ENCODE measurements around the gene ELP1.

- TF ChIP-seq, protein P1, sequence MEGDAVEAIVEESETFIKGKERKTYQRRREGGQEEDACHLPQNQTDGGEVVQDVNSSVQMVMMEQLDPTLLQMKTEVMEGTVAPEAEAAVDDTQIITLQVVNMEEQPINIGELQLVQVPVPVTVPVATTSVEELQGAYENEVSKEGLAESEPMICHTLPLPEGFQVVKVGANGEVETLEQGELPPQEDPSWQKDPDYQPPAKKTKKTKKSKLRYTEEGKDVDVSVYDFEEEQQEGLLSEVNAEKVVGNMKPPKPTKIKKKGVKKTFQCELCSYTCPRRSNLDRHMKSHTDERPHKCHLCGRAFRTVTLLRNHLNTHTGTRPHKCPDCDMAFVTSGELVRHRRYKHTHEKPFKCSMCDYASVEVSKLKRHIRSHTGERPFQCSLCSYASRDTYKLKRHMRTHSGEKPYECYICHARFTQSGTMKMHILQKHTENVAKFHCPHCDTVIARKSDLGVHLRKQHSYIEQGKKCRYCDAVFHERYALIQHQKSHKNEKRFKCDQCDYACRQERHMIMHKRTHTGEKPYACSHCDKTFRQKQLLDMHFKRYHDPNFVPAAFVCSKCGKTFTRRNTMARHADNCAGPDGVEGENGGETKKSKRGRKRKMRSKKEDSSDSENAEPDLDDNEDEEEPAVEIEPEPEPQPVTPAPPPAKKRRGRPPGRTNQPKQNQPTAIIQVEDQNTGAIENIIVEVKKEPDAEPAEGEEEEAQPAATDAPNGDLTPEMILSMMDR (conservative IDR thresholded peaks at IDR 0.05; ENCODE audit: low read length) = no peak
- no peak for TF ChIP-seq EZH2phosphoT487 (IDR thresholded peaks at IDR 0.05; ENCODE audit: borderline replicate concordance)
Measured at GRCh38 chr9:108851138-108851537, 82.8 kb downstream of the ELP1 start.

Data from Loucy (cell line).